K562 (cell line): Measurements from ENCODE around the gene SNRNP48. TPM values are rescaled to one million over a fixed set of nuclear protein-coding genes. Genes with fewer than 3 reads are reported as not detected.

Source experiments
- CHD4 ChIP-seq: fragments of 200-600 bp; sonication (generic); IDR thresholded peaks from 3 replicates; pipeline ENCODE4 v1.6.1; 2012; ENCODE audit warnings: low read depth, mild to moderate bottlenecking, mixed read lengths, low read length, inconsistent platforms; ENCODE audit not compliant: insufficient read depth, insufficient replicate concordance, poor library complexity, severe bottlenecking
- EZH2 ChIP-seq: IDR thresholded peaks from 2 replicates; pipeline ENCODE4 v1.6.1; 2012; ENCODE audit warnings: low read depth, mild to moderate bottlenecking, inconsistent platforms, low read length, borderline replicate concordance
- RAD21 ChIP-seq, 2 experiments: fragments of 250-450 bp in 1 of 2; fragments of 450-650 bp in 1 of 2; sonication (Bioruptor Pico) in 1 of 2; formaldehyde crosslinking in 1 of 2; IDR thresholded peaks in 1 of 2; conservative IDR thresholded peaks in 1 of 2; 2 replicates each; pipeline versions ENCODE4 v1.4.0 to v1.8.0; 2020 to 2022; ENCODE audit warnings: mild to moderate bottlenecking in 2 of 2, moderate library complexity in 1 of 2
- polyA plus RNA-seq, 8 experiments: library from polyadenylated mRNA; depleted of rRNA in 4 of 8; stranded (reverse) in 5 of 8; unstranded in 3 of 8; fragments of >200 nt; fragmentation: Nextera tagmentation in 2 of 8; fragmentation: Illumina TruSeq in 1 of 8; extraction: Ambion mirVana in 2 of 8; extraction: Trizol in 1 of 8; gene quantifications; 2 replicates each; pipeline versions ENCODE4 v1.2.1 to v1.2.3, GENCODE V29; 2011 to 2014; ENCODE audit warnings: inconsistent platforms in 1 of 8, missing spikeins in 1 of 8
- total RNA-seq, 7 experiments: library from RNA; depleted of rRNA in 6 of 7; stranded (reverse); fragments of >200 nt in 6 of 7; fragmentation: Illumina TruSeq in 2 of 7; extraction: Trizol in 2 of 7; gene quantifications; 2 replicates each; pipeline versions ENCODE4 v1.2.1 to v1.2.3, GENCODE V29; 2011 to 2021; ENCODE audit warnings: low replicate concordance in 1 of 7
- TF ChIP-seq, protein P1 (sequence below), 2 experiments: fragments of 450-650 bp in 1 of 2; sonication (generic) in 1 of 2; formaldehyde crosslinking in 1 of 2; IDR thresholded peaks; 2 replicates each; pipeline versions ENCODE4 v1.7.1 to v1.9.0; 2016 to 2022; ENCODE audit warnings: inconsistent platforms in 1 of 2, mild to moderate bottlenecking in 1 of 2, missing genetic modification reagents in 1 of 2

Gene SNRNP48
- total and polyA plus RNA-seq, 9 of the 15 experiments (the other 6 are each of a cell fraction or from before 2014, with no cell fraction given) = 6.2 to 32.9 (median 18.6) TPM

DNA sequence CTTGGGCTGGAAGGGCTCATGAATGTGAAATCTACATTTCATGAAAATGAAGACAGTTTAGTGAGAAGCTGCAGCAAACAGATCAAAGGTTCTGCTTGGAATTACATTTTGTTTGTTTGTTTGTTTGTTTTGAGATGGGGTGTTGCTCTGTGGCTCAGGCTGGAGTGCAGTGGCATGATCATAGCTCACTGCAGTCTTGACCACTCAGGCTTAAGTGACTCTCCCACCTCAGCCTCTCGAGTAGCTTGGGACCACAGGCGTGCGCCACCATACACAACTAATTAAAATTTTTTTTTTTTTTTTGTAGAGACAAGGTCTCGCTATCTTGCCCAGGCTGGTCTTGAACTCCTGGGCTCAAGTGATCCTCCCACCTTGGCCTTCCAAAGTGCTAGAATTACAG is 42.7 kb upstream of the SNRNP48 start (continued):
- TF ChIP-seq, protein P1, sequence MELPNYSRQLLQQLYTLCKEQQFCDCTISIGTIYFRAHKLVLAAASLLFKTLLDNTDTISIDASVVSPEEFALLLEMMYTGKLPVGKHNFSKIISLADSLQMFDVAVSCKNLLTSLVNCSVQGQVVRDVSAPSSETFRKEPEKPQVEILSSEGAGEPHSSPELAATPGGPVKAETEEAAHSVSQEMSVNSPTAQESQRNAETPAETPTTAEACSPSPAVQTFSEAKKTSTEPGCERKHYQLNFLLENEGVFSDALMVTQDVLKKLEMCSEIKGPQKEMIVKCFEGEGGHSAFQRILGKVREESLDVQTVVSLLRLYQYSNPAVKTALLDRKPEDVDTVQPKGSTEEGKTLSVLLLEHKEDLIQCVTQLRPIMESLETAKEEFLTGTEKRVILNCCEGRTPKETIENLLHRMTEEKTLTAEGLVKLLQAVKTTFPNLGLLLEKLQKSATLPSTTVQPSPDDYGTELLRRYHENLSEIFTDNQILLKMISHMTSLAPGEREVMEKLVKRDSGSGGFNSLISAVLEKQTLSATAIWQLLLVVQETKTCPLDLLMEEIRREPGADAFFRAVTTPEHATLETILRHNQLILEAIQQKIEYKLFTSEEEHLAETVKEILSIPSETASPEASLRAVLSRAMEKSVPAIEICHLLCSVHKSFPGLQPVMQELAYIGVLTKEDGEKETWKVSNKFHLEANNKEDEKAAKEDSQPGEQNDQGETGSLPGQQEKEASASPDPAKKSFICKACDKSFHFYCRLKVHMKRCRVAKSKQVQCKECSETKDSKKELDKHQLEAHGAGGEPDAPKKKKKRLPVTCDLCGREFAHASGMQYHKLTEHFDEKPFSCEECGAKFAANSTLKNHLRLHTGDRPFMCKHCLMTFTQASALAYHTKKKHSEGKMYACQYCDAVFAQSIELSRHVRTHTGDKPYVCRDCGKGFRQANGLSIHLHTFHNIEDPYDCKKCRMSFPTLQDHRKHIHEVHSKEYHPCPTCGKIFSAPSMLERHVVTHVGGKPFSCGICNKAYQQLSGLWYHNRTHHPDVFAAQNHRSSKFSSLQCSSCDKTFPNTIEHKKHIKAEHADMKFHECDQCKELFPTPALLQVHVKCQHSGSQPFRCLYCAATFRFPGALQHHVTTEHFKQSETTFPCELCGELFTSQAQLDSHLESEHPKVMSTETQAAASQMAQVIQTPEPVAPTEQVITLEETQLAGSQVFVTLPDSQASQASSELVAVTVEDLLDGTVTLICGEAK (IDR thresholded peaks at IDR 0.05) = no peak
- TF ChIP-seq, protein P1 (CRISPR knock-in tag; IDR thresholded peaks at IDR 0.05) = no peak
- TF ChIP-seq EZH2 (no peak), CHD4 (no peak), RAD21 (CRISPR knock-in tag; conservative IDR thresholded peaks at IDR 0.05 in 1 of 2, IDR thresholded peaks at IDR 0.05 in 1 of 2) (no peak)
